Stomach (tissue), 4 donors: ENCODE results near the gene LEMD2.

Experiments
- CTCF ChIP-seq, 7 experiments: fragments of 450-650 bp in 4 of 7; fragments of 200-600 bp in 3 of 7; sonication (generic) in 3 of 7; IDR thresholded peaks; one replicate each; pipeline ENCODE4 v1.5.1; 2016 to 2019; ENCODE audit warnings: antibody characterized with exemption in 7 of 7, control low read depth in 2 of 7, mild to moderate bottlenecking in 1 of 7
- EP300 ChIP-seq: sonication (generic); formaldehyde crosslinking; IDR thresholded peaks from one replicate; pipeline ENCODE4 v1.6.1; 2017; ENCODE audit warnings: antibody characterized with exemption
- POLR2AphosphoS5 ChIP-seq, 3 donors: sonication (generic); formaldehyde crosslinking; IDR thresholded peaks; one replicate each; pipeline ENCODE4 v1.6.1; 2016; ENCODE audit warnings: antibody characterized with exemption in 3 of 3

GRCh38 chr6:33761922-33762629, 26.9 kb downstream of the LEMD2 start:
- TF ChIP-seq CTCF (IDR thresholded peaks at IDR 0.05) (peak in 5 of 7 experiments; percentile 30 to 61 (median 34)), POLR2AphosphoS5 (IDR thresholded peaks at IDR 0.05) (peak in 1 of 3 donors; percentile 6), EP300 (no peak)
